GM19397 (cell line): ENCODE results near the gene HECTD2.
"Not testable (repeated sequence)": the region's sequence is repeated elsewhere in the genome, so short reads cannot be mapped to it uniquely, and the experiment has no call there.

ENCODE experiments used
- ATAC-seq: cut with Tn5 transposase; IDR thresholded peaks from one replicate; pipeline ENCODE4 v1.9.1; 2021; ENCODE audit warnings: mild to moderate bottlenecking, moderate library complexity; ENCODE audit not compliant: unreplicated experiment

HECTD2 gene

DNA sequence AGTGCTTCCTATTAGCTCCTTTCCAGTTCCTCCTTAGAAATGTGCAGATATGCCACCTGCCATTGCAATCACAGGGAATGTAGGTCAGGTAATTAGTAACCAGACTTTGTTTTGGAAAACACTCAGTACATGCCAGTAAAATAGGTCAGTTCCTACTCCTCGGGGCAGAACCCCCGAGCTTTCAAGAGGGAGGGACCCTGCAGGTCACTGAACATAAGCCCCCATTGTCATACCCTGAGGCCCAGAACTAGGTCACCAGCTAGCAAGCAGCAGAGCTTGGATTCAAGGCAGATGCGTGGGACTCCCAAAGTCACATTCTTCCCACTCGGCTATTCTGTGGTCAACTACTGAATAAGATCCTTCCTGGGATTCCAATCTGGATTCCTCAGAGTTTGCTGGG, 117.9 kb downstream of the HECTD2 start:
- ATAC-seq = no peak

DNA sequence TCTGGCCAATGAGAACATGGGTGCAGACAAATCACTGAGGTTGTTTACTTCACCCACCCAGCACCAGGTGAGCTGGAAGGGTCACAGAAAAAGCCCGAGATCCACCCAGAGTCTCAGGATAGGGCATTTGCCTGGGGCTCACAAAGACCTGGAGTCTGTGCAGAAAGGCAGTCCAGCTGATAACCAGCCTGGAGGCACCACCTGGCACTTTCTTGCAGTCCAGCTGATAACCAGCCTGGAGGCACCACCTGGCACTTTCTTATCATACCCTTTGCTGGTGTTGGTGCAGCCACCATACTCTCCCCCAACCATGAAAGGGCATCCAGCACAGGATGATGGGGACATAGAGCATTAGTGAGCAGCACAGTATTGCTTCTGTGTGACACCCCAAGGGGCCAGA, 118.6 kb downstream of the HECTD2 start:
- no peak for ATAC-seq

DNA sequence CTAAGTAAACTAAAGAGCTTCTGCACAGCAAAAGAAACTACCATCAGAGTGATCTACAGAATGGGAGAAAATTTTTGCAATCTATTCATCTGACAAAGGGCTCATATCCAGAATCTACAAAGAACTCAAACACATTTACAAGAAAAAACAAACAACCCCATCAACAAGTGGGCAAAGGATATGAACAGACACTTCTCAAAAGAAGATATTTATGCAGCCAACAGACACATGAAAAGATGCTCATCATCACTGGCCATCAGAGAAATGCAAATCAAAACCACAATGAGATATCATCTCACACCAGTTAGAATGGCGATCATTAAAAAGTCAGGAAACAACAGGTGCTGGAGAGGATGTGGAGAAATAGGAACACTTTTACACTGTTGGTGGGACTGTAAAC, 124.6 kb downstream of the HECTD2 start:
- not testable (repeated sequence) for ATAC-seq

DNA sequence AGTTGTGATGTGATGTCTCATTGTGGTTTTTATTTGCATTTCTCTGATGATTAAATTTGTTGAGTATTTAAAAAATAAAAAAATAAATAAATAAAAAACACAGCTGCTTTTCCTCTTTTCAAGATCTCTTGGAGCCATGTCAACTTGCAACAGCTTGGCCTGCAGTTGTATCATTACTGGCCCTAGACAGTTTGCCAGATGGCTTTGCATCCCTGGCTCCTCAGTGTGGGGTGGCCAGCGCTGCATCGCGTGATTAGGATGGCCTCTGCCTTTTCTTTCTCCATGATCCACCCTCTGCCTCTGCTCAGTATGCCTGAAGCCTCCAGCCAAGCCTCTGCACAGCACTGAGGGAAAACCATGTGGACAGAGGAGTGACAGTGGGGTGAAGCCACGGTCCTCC, 126.0 kb downstream of the HECTD2 start:
- ATAC-seq = no peak

DNA sequence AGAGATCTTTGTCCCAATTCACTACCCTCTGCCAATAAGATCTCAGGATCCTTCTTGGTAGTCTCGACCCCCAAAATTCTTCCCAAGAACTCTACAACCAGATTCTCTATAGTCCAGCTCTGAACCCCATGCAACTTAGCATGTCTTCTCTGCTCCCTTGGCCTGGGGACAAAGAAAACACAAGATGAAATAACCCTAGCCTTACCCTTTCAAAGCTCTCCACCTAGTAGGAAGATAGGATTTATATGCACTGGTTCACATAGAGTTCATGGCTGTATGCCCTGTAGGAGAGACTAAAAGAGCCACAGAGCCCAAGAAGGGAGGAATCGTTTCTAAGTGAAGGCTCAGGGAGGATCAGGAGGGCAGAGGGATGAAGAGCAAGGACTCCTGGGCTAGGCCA, 126.6 kb downstream of the HECTD2 start:
- ATAC-seq = no peak

DNA sequence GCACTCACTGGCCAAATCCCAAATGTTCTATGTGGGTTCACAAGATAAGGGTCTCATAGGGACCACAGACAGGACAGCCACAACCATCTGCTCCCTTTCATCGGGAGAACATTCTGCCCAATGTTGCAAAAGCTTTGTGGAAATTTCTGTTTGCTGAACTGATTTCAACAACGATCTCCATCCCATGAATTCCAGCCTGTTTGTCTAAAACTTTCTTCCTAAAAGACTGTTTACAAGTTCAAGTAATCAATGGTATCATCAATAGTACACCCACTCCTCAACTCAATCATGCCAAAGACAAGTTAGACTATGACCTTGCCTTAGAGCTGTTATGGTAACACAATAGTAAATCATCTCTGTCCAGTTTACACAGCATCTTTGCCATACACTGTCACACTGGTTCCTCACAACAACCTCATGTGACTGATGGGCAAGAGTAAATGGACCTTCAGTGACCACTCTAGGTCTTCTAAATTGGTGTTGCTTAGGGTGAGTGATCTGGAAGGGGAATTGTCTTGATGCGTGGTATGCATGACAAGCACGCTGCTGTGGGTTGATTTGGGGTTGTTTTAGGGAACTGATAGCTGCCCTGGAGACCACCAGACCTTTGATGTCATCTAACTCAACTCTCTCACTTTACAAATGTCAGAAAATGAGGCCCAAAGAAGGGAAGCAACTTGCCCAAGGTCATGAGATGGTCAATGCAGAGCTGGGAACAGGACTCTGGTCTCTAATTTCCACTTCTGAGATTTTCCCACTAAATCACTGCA, 127.7 kb downstream of the HECTD2 start:
- ATAC-seq = no peak

DNA sequence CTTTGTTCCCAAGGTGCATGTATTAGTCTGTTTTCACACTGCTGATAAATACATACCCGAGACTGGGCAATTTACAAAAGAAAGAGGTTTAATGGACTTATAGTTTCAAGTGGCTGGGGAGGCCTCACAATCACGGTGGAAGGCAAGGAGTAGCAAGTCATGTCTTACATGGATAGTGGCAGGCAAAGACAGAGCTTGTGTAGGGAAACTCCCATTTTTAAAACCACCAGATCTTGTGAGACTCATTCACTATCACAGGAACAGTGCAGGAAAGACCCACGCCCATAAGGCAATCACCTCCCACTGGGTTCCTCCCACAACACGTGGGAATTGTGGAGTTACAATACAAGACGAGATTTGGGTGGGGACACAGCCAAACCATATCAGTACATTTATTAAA, 129.8 kb downstream of the HECTD2 start:
- no peak for ATAC-seq

DNA sequence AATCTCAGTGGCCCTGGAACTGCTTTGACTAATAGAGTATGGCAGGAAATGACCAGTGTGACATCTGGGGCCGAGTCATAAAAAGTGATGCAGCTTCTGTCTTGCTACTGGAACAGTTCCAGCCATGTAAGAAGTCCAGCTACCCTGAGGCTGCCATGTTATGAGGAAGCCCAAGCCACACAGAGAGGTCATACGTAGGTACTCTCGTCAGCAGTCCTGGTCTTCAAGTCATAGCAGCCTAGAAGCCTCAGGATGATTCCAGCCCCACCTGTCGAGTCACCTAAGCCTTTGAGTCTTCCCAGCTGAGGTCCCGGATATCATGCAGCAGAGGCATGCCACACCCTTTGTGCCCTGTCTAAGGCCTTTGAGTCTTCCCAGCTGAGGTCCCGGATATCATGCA, 130.6 kb downstream of the HECTD2 start:
- ATAC-seq = no peak

DNA sequence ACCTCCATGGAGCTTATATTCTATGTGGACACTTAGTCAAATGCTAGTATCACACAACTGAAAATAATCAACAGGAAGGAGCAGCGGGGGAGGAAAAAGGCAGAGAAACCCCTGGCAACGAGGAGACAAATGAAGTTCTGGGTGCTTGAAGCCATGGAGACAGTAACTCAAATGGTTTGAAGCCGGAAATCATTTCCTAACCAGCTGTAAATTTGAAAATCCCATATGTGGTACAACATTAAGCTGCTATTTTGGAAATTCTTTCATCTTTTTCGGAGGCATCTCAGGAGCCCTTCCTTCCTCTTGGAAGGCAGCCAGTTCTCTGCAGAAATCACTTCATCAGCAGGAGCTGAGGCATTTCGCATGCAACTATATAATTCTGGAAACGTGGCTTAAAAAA, 131.3 kb downstream of the HECTD2 start:
- ATAC-seq = no peak

DNA sequence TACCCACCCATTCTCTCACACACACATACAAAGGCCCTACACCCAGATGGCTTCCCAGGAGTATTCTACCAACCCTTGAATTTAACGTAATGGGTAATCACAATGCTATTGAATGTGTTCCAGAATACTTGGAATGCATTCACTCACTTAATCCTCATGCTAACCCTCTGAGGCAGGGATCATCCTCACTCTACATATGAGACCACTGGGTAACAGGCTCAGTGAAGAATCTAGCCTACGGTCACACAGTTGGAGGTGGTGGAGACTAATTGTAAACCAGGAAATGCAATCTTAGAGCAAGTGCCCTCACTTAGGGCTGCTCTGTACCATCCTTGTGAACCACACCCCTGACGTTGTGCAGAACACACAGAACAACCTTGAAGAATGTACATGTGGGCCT, 135.2 kb downstream of the HECTD2 start:
- ATAC-seq = no peak

DNA sequence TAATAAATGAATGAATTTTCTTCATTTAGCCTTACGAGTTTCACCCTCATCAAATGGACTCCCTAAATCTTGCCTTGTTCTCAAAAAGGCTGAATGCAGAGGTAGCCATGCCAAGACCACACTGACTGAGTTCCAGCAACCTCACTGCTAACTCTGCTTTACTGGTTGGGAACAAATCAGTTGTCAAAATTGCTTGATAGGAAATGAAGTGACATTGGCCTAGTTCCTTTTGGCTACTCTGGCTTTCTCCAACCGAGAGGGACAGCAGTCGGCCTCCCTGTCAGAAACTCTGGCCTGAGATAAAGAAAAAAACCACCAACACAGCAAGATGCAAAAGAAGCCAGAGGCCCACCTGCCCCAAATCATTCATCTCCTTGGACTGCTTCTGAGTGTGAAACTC, 135.7 kb downstream of the HECTD2 start:
- no peak for ATAC-seq

DNA sequence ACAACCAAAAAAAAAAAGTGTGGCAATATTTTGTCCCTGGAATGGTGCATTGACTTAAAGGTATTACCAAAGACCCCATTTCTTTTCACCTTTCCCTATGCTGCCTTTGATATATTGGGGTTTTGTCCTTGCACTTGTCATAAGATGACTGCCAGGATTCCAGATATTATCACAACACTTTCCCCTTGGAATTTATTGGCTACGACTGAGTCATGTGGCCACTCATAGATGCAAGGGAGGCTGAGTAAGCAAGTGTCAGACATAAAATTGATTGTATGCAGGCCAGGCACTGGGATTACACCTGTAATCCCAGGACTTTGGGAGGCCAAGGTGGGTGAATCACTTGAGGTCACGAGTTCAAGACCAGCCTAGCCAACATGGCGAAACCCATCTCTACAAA, 139.1 kb downstream of the HECTD2 start:
- ATAC-seq = no peak

DNA sequence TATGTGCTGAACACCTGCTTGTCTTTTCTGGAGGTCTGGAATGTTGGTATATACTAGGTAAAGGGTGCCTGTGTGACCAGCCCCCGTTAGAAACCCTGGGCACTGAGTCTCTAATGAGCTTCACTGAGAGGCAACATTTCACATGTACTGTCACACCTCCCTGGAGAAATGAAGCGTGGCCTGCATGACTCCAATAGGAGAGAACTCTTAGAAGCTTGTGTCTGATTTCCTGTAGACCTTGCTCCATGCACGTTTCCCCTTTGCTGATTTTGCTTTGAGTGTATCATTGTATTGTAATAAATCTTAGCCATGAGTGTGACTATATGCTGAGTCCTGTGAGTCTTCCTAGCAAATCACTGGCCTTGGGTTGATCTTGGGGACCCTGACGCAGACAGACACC, 139.9 kb downstream of the HECTD2 start:
- no peak for ATAC-seq

DNA sequence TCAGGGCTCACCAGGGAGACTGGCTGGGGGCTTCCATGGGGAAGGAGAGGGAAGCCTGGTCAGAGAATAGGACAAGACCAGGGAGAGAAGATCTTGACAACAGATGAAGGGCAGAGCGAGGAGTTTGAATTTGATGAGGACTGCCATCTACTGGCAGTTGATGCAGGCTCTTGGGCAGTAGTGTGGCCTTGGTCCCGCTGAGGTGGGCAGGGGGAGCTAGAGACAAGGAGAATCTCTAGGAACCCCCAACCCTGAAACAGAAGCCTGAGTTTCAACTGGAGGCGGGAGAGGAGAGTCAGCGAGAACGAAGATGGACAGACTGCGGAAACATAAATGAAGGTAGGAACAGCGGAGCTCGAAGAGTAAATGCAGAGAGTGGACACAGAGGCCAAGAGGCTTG, 141.7 kb downstream of the HECTD2 start:
- ATAC-seq = no peak

DNA sequence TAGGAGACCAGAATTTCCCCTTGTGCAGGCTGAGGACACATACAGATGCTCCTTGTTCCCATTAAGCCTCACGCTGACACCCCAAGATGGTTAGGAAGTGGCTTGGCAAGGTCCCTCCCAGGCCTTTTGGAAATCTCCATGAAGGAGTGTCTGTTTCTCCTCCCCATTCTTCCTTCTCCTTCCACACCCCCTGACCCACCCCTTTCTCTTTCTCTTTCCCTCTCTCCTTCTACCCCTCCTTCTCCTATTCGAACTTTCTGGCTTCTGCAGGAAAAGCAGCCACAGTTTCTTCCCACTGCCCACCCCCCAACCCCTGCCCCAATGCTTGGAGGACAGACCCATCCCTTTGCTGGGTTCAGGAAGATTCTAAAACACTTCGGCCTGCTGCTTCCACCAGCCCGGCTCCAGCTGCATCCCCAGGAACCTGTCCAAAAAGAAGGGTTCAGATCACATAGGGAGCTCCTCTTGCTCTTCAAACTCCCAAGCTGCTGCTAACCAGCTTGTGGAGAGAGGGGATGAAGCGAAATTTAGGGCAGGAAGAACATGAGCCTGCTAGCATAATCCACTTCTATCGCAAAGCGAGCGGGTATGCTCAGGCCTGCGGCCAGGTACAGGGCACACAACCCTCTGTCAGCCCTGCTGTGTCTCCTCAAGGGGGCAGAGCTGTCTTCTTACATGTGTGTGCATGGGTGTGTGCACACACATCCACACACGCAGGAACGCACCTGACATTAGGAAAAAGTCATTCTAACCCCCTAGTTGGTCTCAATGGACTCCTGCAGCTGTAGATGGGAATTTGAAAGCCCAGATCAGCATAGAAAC, 142.3 kb downstream of the HECTD2 start:
- ATAC-seq = no peak

DNA sequence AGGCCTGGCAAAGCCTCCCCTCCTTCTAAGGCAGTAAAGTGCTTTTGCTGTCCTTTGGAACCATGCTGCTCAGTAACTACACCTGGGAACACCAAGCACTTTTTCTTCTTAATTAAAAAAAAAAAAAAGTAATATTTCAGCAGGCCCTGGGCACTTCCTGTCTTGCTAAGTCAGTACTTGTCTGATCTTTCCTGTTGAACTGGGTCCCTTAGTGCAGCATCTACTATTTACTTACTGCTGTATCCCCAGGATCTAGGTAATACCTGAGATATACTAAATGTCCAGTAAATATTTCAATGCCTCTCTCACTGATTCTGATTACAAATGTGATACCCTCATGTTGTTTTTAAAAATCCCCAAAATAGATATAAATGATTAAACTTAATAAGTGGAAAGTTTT, 145.3 kb downstream of the HECTD2 start:
- no peak for ATAC-seq

DNA sequence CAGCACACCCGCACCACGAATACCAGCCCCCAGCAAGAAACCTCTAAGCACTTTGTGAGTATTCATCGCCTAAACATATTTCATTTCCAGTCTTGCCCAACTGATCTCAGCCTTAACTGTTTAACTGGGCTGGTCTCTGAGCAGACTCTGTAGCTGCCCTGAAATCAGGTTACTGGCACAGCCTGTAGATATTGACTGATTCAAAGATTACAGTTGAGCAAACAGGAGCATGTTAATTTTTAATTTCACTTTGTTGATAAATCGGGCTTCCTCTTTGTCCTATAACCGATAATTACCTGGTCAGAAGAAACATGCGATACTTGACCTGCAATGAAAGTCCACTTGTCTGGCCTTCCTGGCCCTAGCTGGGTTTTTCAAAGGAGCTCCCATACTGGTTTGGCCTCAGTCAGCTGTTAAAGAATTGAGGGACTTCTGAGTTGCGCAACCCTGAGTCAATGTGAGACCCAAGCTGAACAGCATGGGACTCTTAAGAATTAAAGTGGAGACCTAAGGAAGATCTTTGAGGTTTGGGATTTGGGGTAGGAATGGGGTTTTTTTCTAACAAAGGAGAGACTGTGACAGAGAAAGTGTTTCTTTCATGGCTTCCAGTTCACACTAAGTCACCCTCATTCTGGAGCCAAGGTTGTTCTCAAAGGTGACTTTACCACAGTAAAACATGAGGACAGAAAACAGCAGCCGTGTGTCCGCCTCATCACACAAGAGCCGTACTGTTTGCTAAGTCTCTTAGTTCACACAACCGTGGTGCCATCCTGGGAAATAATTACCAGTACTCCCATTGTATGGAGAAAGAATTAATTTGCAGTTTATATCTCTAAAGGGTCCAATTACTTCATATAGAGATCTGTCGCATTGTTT, 146.8 kb downstream of the HECTD2 start:
- no peak for ATAC-seq

DNA sequence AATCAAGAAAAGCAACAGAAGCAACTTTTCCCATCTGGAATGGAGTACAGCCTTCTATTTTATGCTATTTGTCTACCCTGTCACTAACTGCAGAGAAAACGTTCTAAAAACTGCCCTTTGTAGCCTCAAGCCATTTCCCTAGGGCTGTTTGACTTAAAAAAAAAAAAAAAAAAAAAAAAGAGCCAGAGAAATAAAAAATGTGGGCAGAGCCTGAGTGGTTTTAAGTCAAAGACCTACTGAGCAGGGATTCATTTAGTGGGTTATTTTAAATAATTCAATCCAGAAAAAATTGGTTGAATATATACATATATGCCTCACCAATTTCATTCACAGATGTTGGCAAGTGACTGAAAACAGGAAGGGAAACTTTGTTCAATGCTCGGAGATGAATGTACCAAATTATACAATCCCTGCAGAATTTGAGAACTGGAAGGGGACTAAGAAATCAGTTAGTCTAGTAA, 147.5 kb downstream of the HECTD2 start:
- ATAC-seq = no peak

DNA sequence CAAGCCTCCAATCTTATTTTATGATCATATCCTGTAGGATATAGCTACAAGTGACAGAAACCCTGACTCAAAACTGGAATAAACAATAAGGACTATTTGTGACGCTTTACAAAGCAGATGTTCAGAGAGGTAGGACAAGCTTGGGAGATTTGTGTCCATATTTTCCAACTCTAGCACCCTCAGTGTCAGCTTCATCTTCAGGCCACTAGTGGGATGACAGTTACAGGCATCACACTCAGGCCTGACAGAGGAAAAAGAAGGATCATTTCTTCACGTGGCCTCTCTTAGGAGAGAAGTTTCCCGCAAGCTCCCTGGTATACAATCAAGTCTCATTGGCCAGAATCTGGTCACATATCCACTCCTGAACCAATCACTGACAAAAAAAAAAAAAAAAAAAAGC, 148.3 kb downstream of the HECTD2 start:
- no peak for ATAC-seq

DNA sequence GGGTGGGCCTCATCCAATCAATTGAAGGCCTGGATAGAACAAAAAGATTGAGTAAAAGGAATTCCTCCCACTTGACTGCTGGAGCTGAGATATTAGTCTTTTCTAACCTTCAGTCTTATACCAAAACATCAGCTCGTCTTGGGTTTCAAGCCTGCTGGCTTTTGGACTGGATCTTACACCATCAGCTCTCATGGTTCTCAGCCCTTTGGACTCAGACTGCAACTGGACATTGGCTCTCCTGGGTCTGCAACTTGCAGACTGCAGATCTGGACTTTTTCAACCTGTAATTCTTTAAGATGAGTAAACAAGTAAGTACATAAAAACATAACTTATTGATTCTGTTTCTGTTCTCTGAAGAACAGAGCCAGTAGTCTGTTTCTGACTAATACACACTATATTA, 149.0 kb downstream of the HECTD2 start:
- ATAC-seq = no peak

DNA sequence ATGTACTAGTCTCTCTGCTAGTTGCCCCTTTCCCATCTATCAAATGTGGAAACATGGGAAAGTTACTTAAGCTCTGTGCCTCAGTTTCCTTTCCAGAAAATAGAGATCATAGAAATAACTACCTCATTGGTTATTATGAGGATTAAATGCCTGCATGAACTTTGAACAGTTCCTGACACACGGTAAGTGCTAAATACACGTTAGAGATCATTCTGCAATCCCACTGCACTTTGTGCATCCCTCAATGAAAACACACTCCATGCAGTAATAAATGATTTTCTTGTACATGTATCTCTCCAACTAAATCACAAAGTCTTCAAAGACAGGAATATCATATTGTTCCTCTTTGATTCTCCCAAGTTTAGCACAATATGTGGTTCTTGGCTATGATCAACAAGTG, 149.6 kb downstream of the HECTD2 start:
- ATAC-seq = no peak
